ENCODE measurements around the gene KLHL41. TPM values are rescaled to one million over a fixed set of nuclear protein-coding genes. Genes with fewer than 3 reads are reported as not detected.
"Not testable (repeated sequence)": the region's sequence is repeated elsewhere in the genome, so short reads cannot be mapped to it uniquely, and the experiment has no call there.

KLHL41 gene
- total RNA-seq, 1 donor from 2014 or later: not detected

GRCh38 chr2:169540146-169540545 is 30.6 kb downstream of the KLHL41 start:
- Histone ChIP-seq H3K36me3 (ENCODE audit: control insufficient read depth, insufficient read depth, low read length) (no peaks in the 10 kb centered on the region), H3K4me3 (ENCODE audit: low read depth, low read length) (no peak overlapping the region), H3K27me3 (ENCODE audit: control insufficient read depth, insufficient read depth, low read length) (no peaks in the 10 kb centered on the region)
- no peak for DNase-seq (ENCODE audit: low read depth)
- no peak for FAIRE-seq
- no peak for TF ChIP-seq CTCF (IDR thresholded peaks at IDR 0.05; ENCODE audit: insufficient read depth, low read length, severe bottlenecking)

- DNase-seq (ENCODE audit: low read depth) (no peak), FAIRE-seq (no peak)
- Histone ChIP-seq H3K27me3 (ENCODE audit: control insufficient read depth, insufficient read depth, low read length) (no peaks in the 10 kb centered on the region), H3K36me3 (ENCODE audit: control insufficient read depth, insufficient read depth, low read length) (no peaks in the 10 kb centered on the region), H3K4me3 (ENCODE audit: low read depth, low read length) (no peak overlapping the region)
- no peak for TF ChIP-seq CTCF (IDR thresholded peaks at IDR 0.05; ENCODE audit: insufficient read depth, low read length, severe bottlenecking)
These were observed 32.9 kb downstream of the KLHL41 start for GRCh38 chr2:169542433-169542832.

GRCh38 chr2:169546756-169547155 is 37.3 kb downstream of the KLHL41 start:
- DNase-seq (ENCODE audit: low read depth) (no peak), FAIRE-seq (no peak)
- TF ChIP-seq CTCF (IDR thresholded peaks at IDR 0.05; ENCODE audit: insufficient read depth, low read length, severe bottlenecking): no peak
- H3K4me3 ChIP-seq (ENCODE audit: low read depth, low read length): no peak overlapping the region
- H3K27me3 ChIP-seq (ENCODE audit: control insufficient read depth, insufficient read depth, low read length): no peaks in the 10 kb centered on the region
- no peaks in the 10 kb centered on the region for H3K36me3 ChIP-seq (ENCODE audit: control insufficient read depth, insufficient read depth, low read length)

GRCh38 chr2:169561364-169561763 is 51.9 kb downstream of the KLHL41 start:
- Histone ChIP-seq H3K4me3 (ENCODE audit: low read depth, low read length) (no peak overlapping the region), H3K27me3 (ENCODE audit: control insufficient read depth, insufficient read depth, low read length) (no peaks in the 10 kb centered on the region), H3K36me3 (ENCODE audit: control insufficient read depth, insufficient read depth, low read length) (no peaks in the 10 kb centered on the region)
- DNase-seq (ENCODE audit: low read depth): no peak
- no peak for TF ChIP-seq CTCF (IDR thresholded peaks at IDR 0.05; ENCODE audit: insufficient read depth, low read length, severe bottlenecking)
- no peak for FAIRE-seq

- not testable (repeated sequence) for FAIRE-seq; H3K36me3 ChIP-seq (ENCODE audit: control insufficient read depth, insufficient read depth, low read length); DNase-seq (ENCODE audit: low read depth); H3K27me3 ChIP-seq (ENCODE audit: control insufficient read depth, insufficient read depth, low read length); H3K4me3 ChIP-seq (ENCODE audit: low read depth, low read length)
These were observed 52.6 kb downstream of the KLHL41 start for GRCh38 chr2:169562084-169562483.

GRCh38 chr2:169562519-169562918 is 53.0 kb downstream of the KLHL41 start:
- Histone ChIP-seq H3K36me3 (ENCODE audit: control insufficient read depth, insufficient read depth, low read length) (no peaks in the 10 kb centered on the region), H3K4me3 (ENCODE audit: low read depth, low read length) (no peak overlapping the region), H3K27me3 (ENCODE audit: control insufficient read depth, insufficient read depth, low read length) (no peaks in the 10 kb centered on the region)
- FAIRE-seq (no peak), DNase-seq (ENCODE audit: low read depth) (no peak)
- TF ChIP-seq CTCF (IDR thresholded peaks at IDR 0.05; ENCODE audit: insufficient read depth, low read length, severe bottlenecking): no peak
